Jurkat, Clone E6-1 (cell line): ENCODE measurements around the gene AUTS2.

Experiments
- DNase-seq: peaks from one replicate; pipeline ENCODE4 v3.0.0-alpha.2; 2011; ENCODE audit warnings: low read depth, low spot score
- H3K4me3 ChIP-seq: 2 replicates; pipeline ENCODE4 v1.5.1; 2011; ENCODE audit warnings: mild to moderate bottlenecking, low read length, control low read depth, moderate library complexity

Gene AUTS2

GRCh38 chr7:69738396-69738951 lies 140.2 kb downstream of the AUTS2 start:
- no peak overlapping the region for H3K4me3 ChIP-seq
- no peak for DNase-seq

- no peak overlapping the region for H3K4me3 ChIP-seq
- DNase-seq, result no peak
These were observed 140.9 kb downstream of the AUTS2 start for GRCh38 chr7:69739190-69739589.

- H3K4me3 ChIP-seq, result no peak overlapping the region
- DNase-seq, result no peak
These were observed 141.7 kb downstream of the AUTS2 start for GRCh38 chr7:69739931-69740431.

GRCh38 chr7:69742237-69742636 lies 144.0 kb downstream of the AUTS2 start:
- no peak overlapping the region for H3K4me3 ChIP-seq
- no peak for DNase-seq

GRCh38 chr7:69743436-69743835 lies 145.2 kb downstream of the AUTS2 start:
- DNase-seq, result no peak

GRCh38 chr7:69744026-69744425 lies 145.8 kb downstream of the AUTS2 start:
- no peak overlapping the region for H3K4me3 ChIP-seq
- DNase-seq, result no peak

More at GRCh38 chr7:69743436-69743835, 145.2 kb downstream of the AUTS2 start:
- no peak overlapping the region for H3K4me3 ChIP-seq

- H3K4me3 ChIP-seq, result no peak overlapping the region
- no peak for DNase-seq
These were observed 148.1 kb downstream of the AUTS2 start for GRCh38 chr7:69746383-69746782.

GRCh38 chr7:69747144-69747543 lies 148.9 kb downstream of the AUTS2 start:
- no peak overlapping the region for H3K4me3 ChIP-seq
- DNase-seq, result no peak

GRCh38 chr7:69748530-69748929 lies 150.3 kb downstream of the AUTS2 start:
- no peak for DNase-seq
- no peak overlapping the region for H3K4me3 ChIP-seq

GRCh38 chr7:69749372-69749979 lies 151.2 kb downstream of the AUTS2 start:
- DNase-seq, result no peak
- H3K4me3 ChIP-seq, result no peak overlapping the region

- DNase-seq, result no peak
- no peak overlapping the region for H3K4me3 ChIP-seq
These were observed 151.7 kb downstream of the AUTS2 start for GRCh38 chr7:69749994-69750393.

- DNase-seq, result no peak
These were observed 152.8 kb downstream of the AUTS2 start for GRCh38 chr7:69751026-69751425.

GRCh38 chr7:69753981-69754380 lies 155.7 kb downstream of the AUTS2 start:
- no peak for DNase-seq

More at GRCh38 chr7:69751026-69751425, 152.8 kb downstream of the AUTS2 start:
- H3K4me3 ChIP-seq, result no peak overlapping the region

GRCh38 chr7:69754476-69754875 lies 156.2 kb downstream of the AUTS2 start:
- no peak overlapping the region for H3K4me3 ChIP-seq
- DNase-seq, result no peak

More at GRCh38 chr7:69753981-69754380, 155.7 kb downstream of the AUTS2 start:
- no peak overlapping the region for H3K4me3 ChIP-seq

GRCh38 chr7:69756235-69756634 lies 158.0 kb downstream of the AUTS2 start:
- no peak overlapping the region for H3K4me3 ChIP-seq
- no peak for DNase-seq

- no peak overlapping the region for H3K4me3 ChIP-seq
- no peak for DNase-seq
These were observed 159.3 kb downstream of the AUTS2 start for GRCh38 chr7:69757528-69757927.

- no peak overlapping the region for H3K4me3 ChIP-seq
- DNase-seq, result no peak
These were observed 159.7 kb downstream of the AUTS2 start for GRCh38 chr7:69757981-69758430.

- no peak overlapping the region for H3K4me3 ChIP-seq
- no peak for DNase-seq
These were observed 161.1 kb downstream of the AUTS2 start for GRCh38 chr7:69759373-69759772.

GRCh38 chr7:69761290-69761922 lies 163.1 kb downstream of the AUTS2 start:
- no peak for DNase-seq

GRCh38 chr7:69762821-69763352 lies 164.6 kb downstream of the AUTS2 start:
- H3K4me3 ChIP-seq, result no peak overlapping the region
- DNase-seq, result no peak

More at GRCh38 chr7:69761290-69761922, 163.1 kb downstream of the AUTS2 start:
- no peak overlapping the region for H3K4me3 ChIP-seq
